Measurements from ENCODE around the gene HHEX.
"Not testable (repeated sequence)": the region's sequence is repeated elsewhere in the genome, so short reads cannot be mapped to it uniquely, and the experiment has no call there.

The HHEX gene

GRCh38 chr10:92740762-92741161 is 51.0 kb downstream of the HHEX start:
- Histone ChIP-seq H3K9ac (ENCODE audit: low read length) (no peak overlapping the region), H2AFZ (ENCODE audit: low read length) (no peak overlapping the region), H3K27ac (ENCODE audit: low read length) (no peak overlapping the region), H3K36me3 (replicated peaks; ENCODE audit: insufficient read depth, low read length) (no peaks in the 10 kb centered on the region), H3F3A (ENCODE audit: insufficient read depth, low read length) (peaks cover 13% of the 10 kb centered on the region), H3K79me2 (ENCODE audit: low read length) (no peaks in the 10 kb centered on the region), H3K27me3 (replicated peaks; ENCODE audit: insufficient read depth, low read length) (peaks cover 46% of the 10 kb centered on the region), H3K4me2 (ENCODE audit: low read depth, low read length) (no peak overlapping the region), H3K9me3 (replicated peaks; ENCODE audit: insufficient read depth, low read length) (no peaks in the 10 kb centered on the region), H4K20me1 (ENCODE audit: insufficient read depth, low read length) (no peaks in the 10 kb centered on the region), H3K4me3 (ENCODE audit: low read length) (no peak overlapping the region), H3K4me1 (ENCODE audit: low read length) (peaks cover 21% of the 10 kb centered on the region), H3K9me2 (replicated peaks; ENCODE audit: insufficient read depth, low read length) (no peaks in the 10 kb centered on the region)
- no peak for TF ChIP-seq CTCF (IDR thresholded peaks at IDR 0.05; ENCODE audit: low read length)
- no peak for TF ChIP-seq EZH2phosphoT487 (IDR thresholded peaks at IDR 0.05; ENCODE audit: low read length)
- no peak for TF ChIP-seq EZH2 (optimal IDR thresholded peaks at IDR 0.05; ENCODE audit: low read depth, low read length)
- no peak for DNase-seq

GRCh38 chr10:92741741-92742140 is 52.0 kb downstream of the HHEX start:
- Histone ChIP-seq H3F3A (ENCODE audit: insufficient read depth, low read length) (peaks cover 13% of the 10 kb centered on the region), H3K4me1 (ENCODE audit: low read length) (peaks cover 21% of the 10 kb centered on the region), H3K4me2 (ENCODE audit: low read depth, low read length) (0 out of 2 replicates have a peak overlapping the region, but pooled peaks have one; percentile 55), H3K27me3 (replicated peaks; ENCODE audit: insufficient read depth, low read length) (peaks cover 41% of the 10 kb centered on the region), H3K27ac (ENCODE audit: low read length) (peak overlapping the region; percentile 46; the same call in 1 of the 2 replicates)
- H4K20me1 ChIP-seq (ENCODE audit: insufficient read depth, low read length); H3K79me2 ChIP-seq (ENCODE audit: low read length); H3K9me2 ChIP-seq (replicated peaks; ENCODE audit: insufficient read depth, low read length); H3K4me3 ChIP-seq (ENCODE audit: low read length); DNase-seq; H2AFZ ChIP-seq (ENCODE audit: low read length); H3K9ac ChIP-seq (ENCODE audit: low read length); H3K36me3 ChIP-seq (replicated peaks; ENCODE audit: insufficient read depth, low read length); H3K9me3 ChIP-seq (replicated peaks; ENCODE audit: insufficient read depth, low read length): not testable (repeated sequence)

- no peak overlapping the region for H3K9ac ChIP-seq (ENCODE audit: low read length)
- peaks cover 39% of the 10 kb centered on the region for H3K27me3 ChIP-seq (replicated peaks; ENCODE audit: insufficient read depth, low read length)
- peaks cover 21% of the 10 kb centered on the region for H3K4me1 ChIP-seq (ENCODE audit: low read length)
- H3K79me2 ChIP-seq (ENCODE audit: low read length): no peaks in the 10 kb centered on the region
- peaks cover 13% of the 10 kb centered on the region for H3F3A ChIP-seq (ENCODE audit: insufficient read depth, low read length)
- no peaks in the 10 kb centered on the region for H3K9me2 ChIP-seq (replicated peaks; ENCODE audit: insufficient read depth, low read length)
- peak overlapping the region; percentile 46; the same call in 1 of the 2 replicates for H3K27ac ChIP-seq (ENCODE audit: low read length)
- no peaks in the 10 kb centered on the region for H4K20me1 ChIP-seq (ENCODE audit: insufficient read depth, low read length)
- H3K4me3 ChIP-seq (ENCODE audit: low read length): 0 out of 2 replicates have a peak overlapping the region, but pooled peaks have one; percentile 11
- TF ChIP-seq CTCF (IDR thresholded peaks at IDR 0.05; ENCODE audit: low read length) (no peak), EZH2phosphoT487 (IDR thresholded peaks at IDR 0.05; ENCODE audit: low read length) (no peak), EZH2 (optimal IDR thresholded peaks at IDR 0.05; ENCODE audit: low read depth, low read length) (no peak)
- H2AFZ ChIP-seq (ENCODE audit: low read length): no peak overlapping the region
- H3K9me3 ChIP-seq (replicated peaks; ENCODE audit: insufficient read depth, low read length): no peaks in the 10 kb centered on the region
- H3K36me3 ChIP-seq (replicated peaks; ENCODE audit: insufficient read depth, low read length): no peaks in the 10 kb centered on the region
- peak; percentile 79 for DNase-seq
- peak overlapping the region; percentile 55 for H3K4me2 ChIP-seq (ENCODE audit: low read depth, low read length)
These were observed 52.8 kb downstream of the HHEX start for GRCh38 chr10:92742331-92743228.

Measured in MM.1S (cell line).